GM18951 (cell line): ENCODE measurements around the gene KRT39.

Source experiments
- POLR2A ChIP-seq: IDR thresholded peaks from 4 replicates; pipeline ENCODE4 v1.6.1; 2011; ENCODE audit warnings: mild to moderate bottlenecking; ENCODE audit not compliant: insufficient read length, insufficient read depth; ENCODE audit errors: extremely low read depth
- in situ Hi-C: fragments of 300-500 bp; cut with MboI; formaldehyde crosslinking; loops from one replicate; pipeline ENCODE4 v1.12.0; 2022; ENCODE audit warnings: low sequenced_read_pairs, mixed read lengths, inconsistent platforms; ENCODE audit not compliant: unreplicated experiment

KRT39 gene

DNA sequence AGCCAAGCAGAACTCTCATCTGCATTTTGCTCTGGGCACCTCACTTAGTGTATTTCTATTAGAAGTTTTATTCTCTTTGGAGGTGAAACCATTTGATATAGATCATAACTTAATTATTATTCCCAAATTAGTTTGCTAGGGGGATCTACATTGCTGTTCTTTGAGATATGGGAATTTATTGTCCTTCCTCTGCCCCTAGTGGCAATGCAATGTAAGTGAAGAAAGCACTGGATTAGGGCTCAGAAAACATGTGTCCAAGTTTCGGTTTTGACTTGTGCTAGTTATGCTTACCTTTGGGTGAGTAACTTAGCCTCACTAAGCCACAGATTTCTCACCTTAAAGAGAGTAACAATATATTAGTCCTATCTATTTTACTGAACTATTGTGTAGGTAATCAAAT lies 2.9 kb downstream of the KRT39 start:
- in situ Hi-C loops = no loop called here
- no peak for TF ChIP-seq POLR2A

DNA sequence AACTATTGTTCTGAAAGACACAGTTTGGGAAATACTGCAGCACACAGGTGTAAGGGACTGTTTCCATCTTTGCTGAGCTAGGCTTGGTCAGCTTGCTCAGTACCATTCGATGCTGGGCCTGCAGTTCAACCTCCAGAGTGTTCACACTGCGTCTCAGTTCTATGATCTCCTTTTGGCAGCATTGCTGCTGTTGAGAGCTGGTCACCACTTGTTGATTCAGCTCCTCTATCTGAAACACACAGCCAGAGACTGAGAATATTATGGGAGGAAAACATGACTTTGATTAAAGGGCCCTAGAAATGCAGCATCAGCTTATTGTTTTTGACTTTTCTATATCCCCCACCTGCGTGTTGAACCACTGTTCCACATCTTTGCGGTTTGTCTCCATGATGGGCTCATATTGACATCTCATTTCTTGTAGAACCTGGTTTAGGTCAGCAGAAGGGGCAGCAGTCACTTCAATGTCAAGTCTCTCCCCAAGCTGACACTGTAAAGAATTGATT lies 4.6 kb downstream of the KRT39 start:
- no peak for TF ChIP-seq POLR2A
- in situ Hi-C loops = no loop called here

DNA sequence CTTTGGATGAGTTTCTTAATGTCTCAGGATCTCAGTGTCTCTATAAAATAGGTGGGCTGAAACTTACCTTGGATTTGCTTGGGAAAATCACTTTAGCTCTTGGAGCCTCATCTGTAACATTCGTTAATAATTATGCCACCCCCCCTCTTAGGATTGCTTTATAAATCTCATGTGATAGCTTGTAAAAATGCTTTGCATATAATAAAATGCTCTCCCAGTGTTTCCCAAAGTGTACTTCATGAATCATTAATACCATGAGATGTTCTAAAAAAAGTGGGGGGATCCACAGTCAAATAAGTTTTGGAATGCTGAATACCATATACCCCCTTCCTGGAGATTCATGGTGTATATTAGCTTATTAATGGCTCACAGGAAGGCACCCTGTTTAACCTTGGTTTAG lies 5.2 kb downstream of the KRT39 start:
- in situ Hi-C loops = no loop called here
- TF ChIP-seq POLR2A = no peak

DNA sequence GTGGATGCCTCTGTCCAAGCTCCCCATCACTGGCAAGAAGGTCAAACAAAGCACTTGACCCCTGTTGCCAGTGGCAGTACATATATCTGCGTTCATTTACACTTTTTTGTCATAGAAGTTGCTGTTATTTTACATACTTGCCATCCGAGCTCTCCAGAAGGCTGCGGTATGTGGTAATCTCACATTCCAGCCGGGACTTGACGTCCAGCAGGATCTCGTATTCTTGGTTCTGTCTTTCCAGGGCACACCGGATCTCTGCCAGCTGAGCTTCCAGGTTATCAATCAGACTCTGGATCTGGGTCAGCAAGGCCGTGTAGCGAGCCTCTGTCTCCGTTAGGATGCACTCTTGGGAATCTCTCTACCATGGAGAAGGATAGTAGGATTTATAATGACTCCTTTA lies 6.6 kb downstream of the KRT39 start:
- no peak for TF ChIP-seq POLR2A
- in situ Hi-C loops = no loop called here

DNA sequence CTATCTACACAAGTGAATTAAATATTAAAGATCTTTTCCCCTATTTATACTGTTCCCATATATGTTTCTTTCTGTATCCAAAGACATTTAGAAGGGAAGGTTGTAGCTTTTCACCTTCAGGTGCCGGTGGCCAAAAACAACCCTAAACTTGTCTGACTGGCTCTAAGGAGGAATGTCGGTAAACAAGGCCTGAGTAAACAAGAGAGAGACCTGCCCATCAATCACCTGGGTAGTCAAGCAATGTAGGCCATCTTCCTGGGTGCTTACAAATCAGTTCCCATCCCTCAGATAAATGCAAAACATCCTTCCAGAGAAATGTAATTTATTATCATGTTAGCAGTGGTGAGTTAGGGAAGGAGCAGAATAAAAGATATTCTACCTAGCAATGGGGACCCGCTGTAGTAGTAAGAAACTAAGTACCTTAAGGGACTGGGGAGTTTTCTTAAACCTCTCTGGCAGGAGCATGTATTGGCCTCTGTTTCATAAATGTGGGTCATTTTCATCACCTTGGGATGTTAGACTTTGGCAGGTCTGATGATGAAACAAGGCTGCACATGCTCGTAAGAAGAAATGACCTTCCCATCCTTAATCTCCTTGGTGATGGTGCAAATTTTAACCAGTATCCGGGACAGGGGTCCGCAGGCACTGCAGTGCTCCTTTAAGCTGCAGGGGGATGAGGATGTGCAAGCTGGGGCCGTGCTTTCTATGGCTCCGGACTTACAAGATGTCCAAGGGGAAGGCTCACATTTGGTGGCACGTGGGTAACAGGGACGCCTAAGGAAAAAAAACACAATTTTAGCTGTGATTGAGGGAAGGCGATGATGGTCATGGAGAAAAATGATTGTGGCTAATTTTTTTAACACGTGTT lies 8.4 kb downstream of the KRT39 start:
- no peak for TF ChIP-seq POLR2A
- in situ Hi-C loops = no loop called here

DNA sequence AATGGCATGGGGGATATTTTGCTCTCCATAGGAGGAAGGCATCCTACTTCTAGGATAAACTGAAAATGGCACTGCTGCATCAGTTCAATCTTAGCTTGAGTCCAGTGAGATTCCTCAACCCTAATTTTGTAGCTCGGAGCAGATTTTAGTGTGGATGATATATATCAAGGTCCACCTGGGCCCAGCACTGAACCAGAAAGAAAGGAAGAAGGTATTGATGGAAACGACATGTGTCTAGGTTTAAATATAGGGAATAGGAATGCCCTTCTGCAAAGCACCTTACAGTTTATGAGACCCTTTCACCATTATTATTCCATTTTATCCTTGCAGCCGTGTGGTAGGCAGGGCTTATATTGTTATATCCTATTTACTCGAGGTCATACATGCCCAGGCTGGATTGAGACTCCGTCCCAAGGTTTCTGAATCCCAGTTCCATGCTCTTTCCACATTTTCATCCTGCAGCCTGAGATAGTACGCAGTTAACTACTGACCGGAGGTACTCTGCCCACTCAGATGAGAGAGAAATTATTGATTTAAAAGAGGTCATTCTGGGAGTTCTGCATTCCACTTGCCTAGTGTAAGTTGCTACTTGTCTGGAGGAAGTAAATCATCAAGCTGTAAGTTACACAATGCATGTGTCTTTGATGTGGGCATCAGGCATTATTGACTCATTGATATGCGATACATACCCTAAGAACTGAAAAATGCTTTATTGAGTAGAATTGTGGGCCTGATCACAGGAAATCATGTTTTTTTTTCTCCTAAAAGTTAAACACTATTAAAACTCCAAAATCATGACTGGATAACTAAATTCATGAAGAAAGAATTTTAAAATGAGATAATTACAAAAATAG lies 10.1 kb downstream of the KRT39 start:
- in situ Hi-C loops = no loop called here
- TF ChIP-seq POLR2A = no peak

DNA sequence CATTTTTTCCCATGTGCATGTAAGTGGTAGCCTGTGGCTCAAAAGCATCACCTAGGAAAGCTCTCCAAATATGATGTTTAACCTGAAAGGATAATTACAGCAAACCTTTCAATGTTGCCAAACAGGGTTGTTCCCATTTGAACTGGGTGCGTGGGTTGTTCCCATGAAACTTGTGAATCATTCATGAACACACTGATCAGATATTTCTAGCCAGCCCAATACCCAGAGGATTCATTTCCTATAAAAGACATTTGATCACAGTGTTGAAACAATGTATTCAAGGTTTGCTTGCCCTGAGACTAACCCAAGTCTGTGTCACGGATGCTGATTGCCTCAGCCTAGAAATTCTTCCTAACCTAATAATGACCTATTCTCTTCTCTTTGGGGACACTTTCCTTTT lies 12.9 kb downstream of the KRT39 start:
- in situ Hi-C loops = no loop called here
- TF ChIP-seq POLR2A = no peak

DNA sequence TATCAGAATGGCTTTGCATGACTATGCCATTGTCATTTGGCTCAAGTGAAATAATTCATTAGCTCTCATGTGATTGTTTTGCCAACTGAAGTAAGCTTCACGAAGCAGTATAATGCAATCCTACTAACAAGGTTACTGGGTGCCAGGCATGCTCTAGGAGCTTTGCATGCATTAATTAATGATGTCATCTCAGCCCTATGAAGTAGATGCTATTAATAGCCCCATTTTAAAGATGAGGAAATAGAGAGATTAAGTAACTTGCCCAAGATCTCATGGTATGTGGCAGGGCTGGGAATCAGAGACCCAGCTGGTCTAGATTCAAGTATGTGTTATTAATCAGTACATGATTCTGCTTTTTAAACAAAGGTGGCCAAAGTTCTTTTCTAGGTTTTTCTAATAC lies 14.1 kb downstream of the KRT39 start:
- no peak for TF ChIP-seq POLR2A
- in situ Hi-C loops = no loop called here

DNA sequence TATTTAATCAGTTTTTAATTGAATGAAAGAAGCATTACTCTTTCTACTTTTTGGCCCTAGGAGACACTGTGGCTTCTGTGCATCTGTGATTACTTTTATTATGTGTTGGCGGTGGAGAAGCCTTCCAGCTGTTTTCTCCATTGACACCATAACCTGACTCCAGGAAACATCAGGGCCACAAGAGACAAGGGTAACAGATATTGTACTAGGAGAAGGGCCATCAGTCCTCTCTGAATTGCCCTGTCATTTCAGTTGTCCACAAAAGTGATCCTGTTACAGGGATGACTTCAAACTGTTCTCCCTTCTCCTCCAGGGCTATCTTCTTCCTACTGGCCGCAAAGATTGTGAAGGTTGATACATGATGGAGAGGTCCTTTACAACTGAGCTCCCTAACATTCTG lies 14.6 kb downstream of the KRT39 start:
- no peak for TF ChIP-seq POLR2A
- in situ Hi-C loops = no loop called here

DNA sequence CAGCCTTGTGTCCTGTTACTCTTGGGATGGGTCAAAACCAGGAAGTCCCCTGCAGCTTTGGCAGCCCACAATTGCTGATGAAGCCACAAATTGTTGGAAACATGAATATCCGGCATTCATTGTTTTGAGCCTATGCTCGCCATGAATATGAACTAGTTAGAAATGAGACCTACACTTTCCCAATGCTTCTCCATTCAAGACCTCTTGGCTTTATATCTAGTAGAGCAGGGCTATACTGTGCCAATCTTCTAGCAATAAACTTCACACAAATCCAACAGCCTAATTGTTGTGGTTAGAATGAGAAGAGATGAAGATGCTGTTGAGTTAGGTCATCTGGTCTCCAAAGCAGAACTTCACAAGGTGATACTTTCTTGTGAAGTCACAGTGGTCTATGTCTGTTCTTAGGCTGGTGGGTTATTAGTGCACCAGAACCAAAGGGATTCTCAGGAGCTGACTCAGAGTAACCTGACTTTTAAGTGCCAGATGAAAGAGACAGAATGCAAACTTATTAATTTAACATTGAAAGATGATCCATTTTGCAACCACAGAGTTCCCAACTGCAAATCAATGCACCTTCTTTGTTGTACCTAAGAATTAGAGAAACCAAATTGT lies 15.6 kb downstream of the KRT39 start:
- in situ Hi-C loops = no loop called here

DNA sequence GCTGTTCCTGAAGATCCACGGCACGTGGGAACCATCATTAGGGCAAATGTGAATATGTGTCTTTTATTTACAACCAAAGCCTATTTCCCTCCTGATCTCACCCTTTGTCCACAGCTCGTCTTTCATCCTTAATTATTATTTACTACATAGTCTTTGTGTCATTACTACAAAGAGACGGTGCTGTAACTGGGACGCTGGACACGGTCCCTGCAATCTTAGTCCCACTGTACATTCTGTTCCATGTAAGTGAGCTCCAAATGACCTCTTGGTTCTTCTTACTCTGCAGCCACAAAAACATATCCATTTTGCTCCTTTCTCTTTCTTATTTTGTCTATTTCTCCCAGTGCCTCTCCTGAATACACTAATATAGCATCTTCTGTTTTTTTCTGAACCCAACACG lies 16.6 kb downstream of the KRT39 start:
- in situ Hi-C loops = no loop called here
- TF ChIP-seq POLR2A = no peak

More for the DNA sequence above, 15.6 kb downstream of the KRT39 start:
- no peak for TF ChIP-seq POLR2A

DNA sequence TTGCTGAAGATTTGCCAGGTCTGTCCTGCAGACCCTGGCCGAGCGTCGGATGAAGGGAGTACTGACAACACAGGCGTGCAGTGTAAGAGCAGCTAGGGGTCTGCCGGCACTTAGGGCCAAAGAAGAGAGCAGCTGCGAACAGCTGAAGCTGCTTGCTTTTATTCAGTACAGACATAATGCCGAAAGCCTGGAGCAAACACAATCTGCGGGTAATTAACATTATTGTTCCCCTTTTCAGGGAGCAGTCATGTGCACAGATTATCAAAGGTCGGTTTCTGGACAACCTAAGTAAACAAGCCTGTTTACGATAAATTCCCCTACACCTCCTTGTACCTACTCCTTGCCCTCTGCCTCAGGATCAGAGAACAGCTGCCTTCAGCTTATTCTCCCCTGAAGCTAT lies 17.3 kb downstream of the KRT39 start:
- TF ChIP-seq POLR2A = no peak
- in situ Hi-C loops = no loop called here

DNA sequence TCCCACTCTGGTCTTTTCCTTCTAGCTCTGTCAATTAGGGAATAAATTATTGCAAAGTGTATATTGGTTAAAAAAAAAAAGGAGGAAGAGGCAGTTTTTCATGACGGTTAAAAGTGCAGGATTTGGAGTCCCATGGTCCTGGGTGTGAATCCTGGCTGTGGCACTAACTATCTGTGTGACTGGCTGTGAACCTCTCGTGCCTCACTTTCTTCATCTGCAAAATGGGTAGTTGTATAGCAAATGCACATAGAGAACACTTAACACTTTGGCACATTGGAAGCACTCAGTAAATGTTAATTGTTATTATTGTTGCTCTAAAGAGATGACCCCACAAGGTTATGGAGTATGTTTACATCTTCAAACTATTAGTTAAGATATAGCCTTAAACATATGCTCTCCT lies 18.8 kb downstream of the KRT39 start:
- TF ChIP-seq POLR2A = no peak
- in situ Hi-C loops = no loop called here
